Type B pancreatic cell (in vitro differentiated cells): ENCODE data around the gene NUB1. TPM values are rescaled to one million over a fixed set of nuclear protein-coding genes. Genes with fewer than 3 reads are reported as not detected.
"Not testable (repeated sequence)": the region's sequence is repeated elsewhere in the genome, so short reads cannot be mapped to it uniquely, and the experiment has no call there.

ENCODE experiments used
- DNase-seq: peaks from one replicate; pipeline ENCODE4 v3.0.0; 2021; ENCODE audit warnings: mixed read lengths; ENCODE audit not compliant: unreplicated experiment; ENCODE audit errors: extremely low spot score
- H3K27ac Mint-ChIP-seq: 2 replicates; pipeline ENCODE4 v1.8.0; 2021; ENCODE audit warnings: mild to moderate bottlenecking, mixed read lengths
- H3K27me3 Mint-ChIP-seq: 2 replicates; pipeline ENCODE4 v1.8.0; 2021; ENCODE audit warnings: mixed read lengths
- H3K36me3 Mint-ChIP-seq: 2 replicates; pipeline ENCODE4 v1.8.0; 2021; ENCODE audit warnings: mixed read lengths
- H3K4me1 Mint-ChIP-seq: one replicate; pipeline ENCODE4 v1.8.0; 2021; ENCODE audit warnings: mixed read lengths; ENCODE audit not compliant: unreplicated experiment
- H3K4me3 Mint-ChIP-seq: 2 replicates; pipeline ENCODE4 v1.8.0; 2021; ENCODE audit warnings: mild to moderate bottlenecking, mixed read lengths
- H3K9me3 Mint-ChIP-seq: 2 replicates; pipeline ENCODE4 v1.8.0; 2021; ENCODE audit warnings: mixed read lengths
- total RNA-seq: library from RNA; stranded (reverse); gene quantifications from 2 replicates; pipeline ENCODE4 v1.2.1, GENCODE V29; 2021; ENCODE audit warnings: low replicate concordance
- TF ChIP-seq, protein P1 (sequence below): fragments of 200-600 bp; sonication (generic); conservative IDR thresholded peaks from 2 replicates; pipeline ENCODE4 v1.5.0; 2021; ENCODE audit warnings: antibody characterized with exemption, mild to moderate bottlenecking

The NUB1 gene
- total RNA-seq, 1 donor from 2014 or later, result 54.3 TPM

DNA sequence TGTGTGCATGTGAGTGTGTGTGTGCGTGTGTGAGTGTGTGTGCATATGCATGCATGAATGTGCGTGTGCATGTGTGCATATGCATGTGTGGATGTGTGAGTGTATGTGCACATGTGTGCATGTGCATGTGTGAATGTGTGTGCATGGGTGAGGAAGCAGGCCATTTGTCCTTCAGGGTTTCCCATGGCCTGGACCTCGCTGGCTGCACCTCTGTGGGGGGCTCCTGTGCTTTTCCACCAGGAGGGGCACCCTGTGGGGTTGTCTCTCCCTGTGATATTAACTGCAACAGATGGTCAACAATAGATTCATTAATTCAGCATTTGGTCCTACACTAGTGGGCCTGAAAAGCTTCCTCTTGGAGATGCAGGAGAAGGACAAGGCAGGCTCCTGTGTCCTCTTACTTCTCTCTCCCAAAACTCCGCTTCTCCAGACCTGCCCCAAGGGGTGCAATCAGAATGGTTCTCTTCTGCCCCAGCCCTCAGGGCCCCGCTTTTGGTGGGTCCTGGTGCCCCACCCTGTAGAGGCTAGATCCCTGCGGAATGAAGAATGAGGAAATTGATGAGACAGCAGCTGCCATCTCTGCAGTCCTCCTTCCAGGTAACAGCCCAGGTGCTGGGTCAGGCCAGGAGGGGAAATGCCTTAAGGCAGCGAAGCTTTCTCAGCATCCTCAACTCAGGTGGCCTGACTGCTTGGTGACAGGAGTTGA, 41.5 kb upstream of the NUB1 start:
- peaks cover 4% of the 10 kb centered on the region for H3K4me1 Mint-ChIP-seq
- H3K36me3 Mint-ChIP-seq, result no peaks in the 10 kb centered on the region
- H3K4me3 Mint-ChIP-seq, result no peak overlapping the region
- DNase-seq, result no peak
- TF ChIP-seq, protein P1, sequence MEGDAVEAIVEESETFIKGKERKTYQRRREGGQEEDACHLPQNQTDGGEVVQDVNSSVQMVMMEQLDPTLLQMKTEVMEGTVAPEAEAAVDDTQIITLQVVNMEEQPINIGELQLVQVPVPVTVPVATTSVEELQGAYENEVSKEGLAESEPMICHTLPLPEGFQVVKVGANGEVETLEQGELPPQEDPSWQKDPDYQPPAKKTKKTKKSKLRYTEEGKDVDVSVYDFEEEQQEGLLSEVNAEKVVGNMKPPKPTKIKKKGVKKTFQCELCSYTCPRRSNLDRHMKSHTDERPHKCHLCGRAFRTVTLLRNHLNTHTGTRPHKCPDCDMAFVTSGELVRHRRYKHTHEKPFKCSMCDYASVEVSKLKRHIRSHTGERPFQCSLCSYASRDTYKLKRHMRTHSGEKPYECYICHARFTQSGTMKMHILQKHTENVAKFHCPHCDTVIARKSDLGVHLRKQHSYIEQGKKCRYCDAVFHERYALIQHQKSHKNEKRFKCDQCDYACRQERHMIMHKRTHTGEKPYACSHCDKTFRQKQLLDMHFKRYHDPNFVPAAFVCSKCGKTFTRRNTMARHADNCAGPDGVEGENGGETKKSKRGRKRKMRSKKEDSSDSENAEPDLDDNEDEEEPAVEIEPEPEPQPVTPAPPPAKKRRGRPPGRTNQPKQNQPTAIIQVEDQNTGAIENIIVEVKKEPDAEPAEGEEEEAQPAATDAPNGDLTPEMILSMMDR, result no peak
- H3K27ac Mint-ChIP-seq, result no peak overlapping the region
- no peaks in the 10 kb centered on the region for H3K9me3 Mint-ChIP-seq
- H3K27me3 Mint-ChIP-seq, result peaks cover 36% of the 10 kb centered on the region

- Mint-ChIP-seq H3K27me3 (peaks cover 41% of the 10 kb centered on the region), H3K4me3 (no peak overlapping the region), H3K9me3 (no peaks in the 10 kb centered on the region), H3K27ac (no peak overlapping the region), H3K4me1 (peaks cover 7% of the 10 kb centered on the region), H3K36me3 (no peaks in the 10 kb centered on the region)
- DNase-seq, result no peak
- TF ChIP-seq, protein P1, result no peak
Observed at GRCh38 chr7:151301471-151302462, 39.8 kb upstream of the NUB1 start.

DNA sequence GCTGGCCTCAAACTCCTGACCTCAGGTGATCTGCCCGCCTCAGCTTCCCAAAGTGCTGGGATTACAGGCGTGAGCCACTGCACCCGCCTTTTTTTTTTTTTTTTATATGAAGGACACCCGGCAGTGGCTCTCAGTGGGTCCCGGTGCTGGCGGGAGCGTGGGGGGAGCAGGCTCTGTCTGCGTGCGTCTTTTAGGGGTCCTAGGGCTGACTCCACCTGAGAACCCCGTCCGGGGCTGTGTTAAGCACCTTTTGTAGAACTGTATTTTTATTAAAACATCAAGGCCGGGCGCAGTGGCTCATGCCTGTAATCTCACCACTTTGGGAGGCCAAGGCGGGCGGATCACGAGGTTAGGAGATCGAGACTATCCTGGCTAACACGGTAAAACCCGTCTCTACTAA, 37.4 kb upstream of the NUB1 start:
- not testable (repeated sequence) for H3K4me1 Mint-ChIP-seq, H3K27ac Mint-ChIP-seq, H3K9me3 Mint-ChIP-seq, H3K36me3 Mint-ChIP-seq, DNase-seq
- peaks cover 38% of the 10 kb centered on the region for H3K27me3 Mint-ChIP-seq
- peak overlapping the region; percentile 81 for H3K4me3 Mint-ChIP-seq

DNA sequence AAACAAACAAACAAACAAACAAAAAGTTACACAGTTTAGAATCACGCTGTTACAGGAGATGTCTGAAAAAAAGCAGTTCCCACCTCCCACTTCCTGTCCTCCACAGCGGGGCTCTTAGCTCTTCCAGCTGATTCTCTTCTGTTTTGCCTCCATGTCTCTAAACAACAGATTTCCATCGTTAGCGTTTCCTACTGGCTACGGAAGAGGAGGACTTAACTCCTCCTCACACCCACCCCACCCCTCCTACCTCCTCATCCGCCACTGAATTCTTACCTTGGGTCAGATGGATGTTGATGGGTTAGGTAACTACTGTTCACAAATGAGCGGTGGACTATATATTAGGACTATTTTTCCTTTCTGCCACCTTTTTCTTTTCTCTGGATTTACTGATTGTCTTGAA, 36.8 kb upstream of the NUB1 start:
- Mint-ChIP-seq H3K27me3 (peaks cover 34% of the 10 kb centered on the region), H3K4me1 (peaks cover 7% of the 10 kb centered on the region), H3K9me3 (no peaks in the 10 kb centered on the region), H3K36me3 (no peaks in the 10 kb centered on the region), H3K4me3 (peak overlapping the region; percentile 81), H3K27ac (peak overlapping the region; percentile 50)
- DNase-seq, result no peak
- TF ChIP-seq, protein P1, result no peak

DNA sequence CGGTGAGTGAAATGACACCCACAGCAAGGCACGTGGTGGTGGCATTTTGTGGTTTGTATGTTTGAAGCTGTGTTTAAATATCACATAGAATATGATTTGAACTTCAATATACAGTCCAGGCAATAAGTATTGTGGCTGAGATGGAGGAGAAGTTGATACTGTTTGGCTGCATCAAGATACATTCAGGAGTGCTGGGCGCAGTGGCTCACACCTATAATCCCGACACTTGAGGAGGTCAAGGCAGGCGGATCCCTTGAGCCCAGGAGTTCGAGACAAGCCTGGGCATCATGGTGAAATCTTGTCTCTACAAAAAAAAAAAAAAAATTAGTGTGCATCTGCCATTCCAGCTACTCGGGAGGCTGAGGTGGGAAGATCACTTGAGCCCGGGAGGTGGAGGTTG, 35.2 kb upstream of the NUB1 start:
- H3K27ac Mint-ChIP-seq, result no peak overlapping the region
- TF ChIP-seq, protein P1, result no peak
- no peak for DNase-seq
- H3K9me3 Mint-ChIP-seq, result no peaks in the 10 kb centered on the region
- H3K4me1 Mint-ChIP-seq, result peaks cover 7% of the 10 kb centered on the region
- no peak overlapping the region for H3K4me3 Mint-ChIP-seq
- H3K36me3 Mint-ChIP-seq, result no peaks in the 10 kb centered on the region
- peaks cover 27% of the 10 kb centered on the region for H3K27me3 Mint-ChIP-seq

DNA sequence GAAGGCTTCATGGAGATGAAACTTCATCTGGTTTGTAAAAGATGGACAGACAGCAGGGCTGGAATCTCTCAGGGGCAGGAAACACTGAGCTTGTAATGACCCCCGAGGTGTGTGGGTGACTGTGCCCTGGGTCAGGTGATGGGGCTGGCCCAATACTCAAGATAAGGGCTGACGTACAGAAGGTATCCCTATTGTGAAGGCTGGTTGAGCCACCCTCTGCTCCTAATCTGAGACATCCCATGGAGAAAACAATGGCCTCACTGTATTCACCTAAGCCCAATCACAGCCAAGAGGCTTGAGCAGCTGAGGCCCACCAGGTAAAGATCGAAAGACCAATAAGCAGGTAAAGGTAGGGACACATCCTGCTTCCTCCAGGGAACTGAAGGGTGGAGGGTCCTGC, 34.8 kb upstream of the NUB1 start:
- TF ChIP-seq, protein P1, result no peak
- peaks cover 22% of the 10 kb centered on the region for H3K27me3 Mint-ChIP-seq
- H3K36me3 Mint-ChIP-seq, result no peaks in the 10 kb centered on the region
- no peak overlapping the region for H3K27ac Mint-ChIP-seq
- no peaks in the 10 kb centered on the region for H3K9me3 Mint-ChIP-seq
- H3K4me3 Mint-ChIP-seq, result no peak overlapping the region
- DNase-seq, result no peak
- peaks cover 7% of the 10 kb centered on the region for H3K4me1 Mint-ChIP-seq
